HepG2 (cell line): ENCODE results near the gene TCF25. TPM values are rescaled to one million over a fixed set of nuclear protein-coding genes. Genes with fewer than 3 reads are reported as not detected.
A peak's percentile ranks its signal among the peaks of the same experiment; 100 is the strongest.

Source experiments
- ATAC-seq: fragments of 200-7000 bp; cut with Tn5 transposase; 3 replicates; pipeline ENCODE4 v1.9.1; 2020; ENCODE audit warnings: mild to moderate bottlenecking, moderate library complexity
- BruUV-seq: library from RNA; stranded (reverse); fragments of 400-500 nt; replicated peaks from 2 replicates; lab custom pipeline; 2021; lab: Mats Ljungman, UMichigan
- CTCF ChIA-PET: fragments of 300-600 bp; formaldehyde crosslinking; extraction: SDS; loops from one replicate; lab custom pipeline; 2021; ENCODE audit warnings: low total read pairs, inconsistent platforms, low intra/inter-chr PET ratio; lab: Yijun Ruan, JAX
- POLR2A ChIA-PET: fragments of 350-600 bp; sonication (Branson Sonifier 250); formaldehyde crosslinking; loops from one replicate; lab custom pipeline; 2020; ENCODE audit warnings: antibody characterized with exemption, inconsistent platforms; lab: Yijun Ruan, JAX
- DNase-seq: peaks from one replicate; pipeline ENCODE4 v3.0.0-alpha.2; 2015; ENCODE audit warnings: low spot score
- FAIRE-seq: peaks from 3 replicates; lab custom pipeline; 2011; peaks lifted over from hg19 to GRCh38; lab: Jason Lieb, UNC
- H2AFZ ChIP-seq: one replicate; pipeline ENCODE4 v1.6.1; 2011; ENCODE audit warnings: low read length, inconsistent platforms
- H3K27ac ChIP-seq: fragments of 300-600 bp; 3 replicates; pipeline ENCODE4 v1.8.0; 2011; ENCODE audit warnings: mixed run types, mild to moderate bottlenecking, mixed read lengths, low read length, inconsistent platforms; ENCODE audit not compliant: insufficient read depth; ENCODE audit errors: extremely low read length
- H3K27me3 ChIP-seq, 2 experiments: fragments of 200-600 bp in 1 of 2; 2 replicates in 1 of 2; 3 replicates in 1 of 2; pipeline versions ENCODE4 v1.6.0 to v1.8.0; 2011; ENCODE audit warnings: low read length in 2 of 2, mild to moderate bottlenecking in 2 of 2, moderate library complexity in 2 of 2, inconsistent platforms in 1 of 2; ENCODE audit not compliant: insufficient read depth in 2 of 2, control insufficient read depth in 1 of 2
- H3K36me3 ChIP-seq, 2 experiments: fragments of 200-600 bp in 1 of 2; replicated peaks in 1 of 2; 2 replicates in 1 of 2; 3 replicates in 1 of 2; pipeline versions ENCODE4 v1.5.1 to v1.8.0; 2011; ENCODE audit warnings: low read length in 2 of 2, inconsistent platforms in 1 of 2; ENCODE audit not compliant: insufficient read depth in 2 of 2, control insufficient read depth in 1 of 2
- H3K4me1 ChIP-seq: 2 replicates; pipeline ENCODE4 v1.5.1; 2012; ENCODE audit warnings: low read length, inconsistent platforms; ENCODE audit not compliant: insufficient read depth
- H3K4me2 ChIP-seq: 2 replicates; pipeline ENCODE4 v1.6.0; 2011; ENCODE audit warnings: low read depth, low read length, inconsistent platforms
- H3K4me3 ChIP-seq, 3 experiments: fragments of 200-600 bp in 1 of 3; sonication (generic), shearing (Covaris generic) in 1 of 3; replicated peaks in 1 of 3; 2 replicates each; pipeline ENCODE4 v1.5.1; 2011 to 2016; ENCODE audit warnings: low read length in 3 of 3, inconsistent platforms in 2 of 3, low read depth in 2 of 3, mild to moderate bottlenecking in 2 of 3, control low read depth in 1 of 3, mixed read lengths in 1 of 3; ENCODE audit not compliant: insufficient read depth in 1 of 3
- H3K79me2 ChIP-seq: one replicate; pipeline ENCODE4 v1.6.1; 2011; ENCODE audit warnings: low read length, inconsistent platforms; ENCODE audit not compliant: insufficient read depth
- H3K9ac ChIP-seq: 2 replicates; pipeline ENCODE4 v1.6.0; 2011; ENCODE audit warnings: mild to moderate bottlenecking, low read depth, low read length, inconsistent platforms; ENCODE audit not compliant: insufficient read depth
- H3K9me3 ChIP-seq: 2 replicates; pipeline ENCODE4 v1.5.1; 2012; ENCODE audit warnings: mild to moderate bottlenecking, low read length
- H4K20me1 ChIP-seq: 2 replicates; pipeline ENCODE4 v1.6.0; 2011; ENCODE audit warnings: inconsistent platforms, mild to moderate bottlenecking, low read length, moderate library complexity; ENCODE audit not compliant: insufficient read depth
- AGO2 ChIP-seq: fragments of 200-400 bp; formaldehyde crosslinking; optimal IDR thresholded peaks from 2 replicates; pipeline ENCODE3; 2017; ENCODE audit warnings: mild to moderate bottlenecking, low read depth, low read length, moderate library complexity
- HDAC1 ChIP-seq: sonication (generic); formaldehyde crosslinking; IDR thresholded peaks from 2 replicates; pipeline ENCODE4 v1.5.1; 2020; ENCODE audit warnings: mild to moderate bottlenecking, missing genetic modification reagents
- KDM5B ChIP-seq: sonication (generic); formaldehyde crosslinking; IDR thresholded peaks from 2 replicates; pipeline ENCODE4 v1.4.0; 2020; ENCODE audit warnings: missing genetic modification reagents, mild to moderate bottlenecking, borderline replicate concordance
- MED1 ChIP-seq: sonication (generic); formaldehyde crosslinking; IDR thresholded peaks from 2 replicates; pipeline ENCODE4 v1.4.0; 2020; ENCODE audit warnings: missing genetic modification reagents
- SNAPC2 ChIP-seq: sonication (generic); formaldehyde crosslinking; IDR thresholded peaks from 2 replicates; pipeline ENCODE4 v1.8.1; 2022; ENCODE audit warnings: mild to moderate bottlenecking, missing genetic modification reagents
- ZMAT3 ChIP-seq: sonication (generic); formaldehyde crosslinking; conservative IDR thresholded peaks from 2 replicates; pipeline ENCODE4 v1.7.0; 2021; ENCODE audit warnings: missing genetic modification reagents
- ZNF251 ChIP-seq: sonication (generic); formaldehyde crosslinking; IDR thresholded peaks from 2 replicates; pipeline ENCODE4 v1.9.0; 2021; ENCODE audit warnings: mild to moderate bottlenecking, missing genetic modification reagents
- ZNF335 ChIP-seq: sonication (generic); formaldehyde crosslinking; IDR thresholded peaks from 2 replicates; pipeline ENCODE4 v1.4.0; 2020; ENCODE audit warnings: missing genetic modification reagents
- ZNF674 ChIP-seq: sonication (generic); formaldehyde crosslinking; IDR thresholded peaks from 2 replicates; pipeline ENCODE4 v1.5.0; 2020; ENCODE audit warnings: low read depth, mild to moderate bottlenecking, missing genetic modification reagents
- WGBS: methylation state at CpG from one replicate; pipeline ENCODE4 v1.1.6; 2017; ENCODE audit warnings: low lambda C conversion rate; 5-methylcytosine and 5-hydroxymethylcytosine counted together
- in situ Hi-C: cut with HindIII; loops from 2 replicates; pipeline ENCODE4 v1.10.0; 2017; ENCODE audit warnings: low pct_unique_long_range_greater_than_20kb; ENCODE audit not compliant: extremely low pct_ligation_motif_present
- intact Hi-C: fragments of 100-400 bp; cut with micrococcal nuclease; formaldehyde crosslinking; loops from one replicate; pipeline ENCODE4 v1.10.0; 2022; ENCODE audit not compliant: unreplicated experiment
- polyA plus RNA-seq, 8 experiments: library from polyadenylated mRNA; depleted of rRNA in 3 of 8; stranded (reverse) in 7 of 8; unstranded in 1 of 8; fragments of >200 nt; fragmentation: Illumina TruSeq in 4 of 8; extraction: Trizol in 4 of 8; gene quantifications; 2 replicates each; pipeline versions ENCODE4 v1.2.1 to v1.2.3, GENCODE V29; 2011 to 2016; ENCODE audit warnings: low read depth in 4 of 8, missing spikeins in 1 of 8, mixed read lengths in 1 of 8; ENCODE audit not compliant: insufficient read depth in 1 of 8
- total RNA-seq, 5 experiments: library from RNA; depleted of rRNA; stranded (reverse); fragments of >200 nt; fragmentation: Illumina TruSeq; extraction: Trizol; gene quantifications; 2 replicates each; pipeline ENCODE4 v1.2.3, GENCODE V29; 2016; ENCODE audit warnings: low read depth in 1 of 5
- TF ChIP-seq, protein P1 (sequence below): IDR thresholded peaks from 2 replicates; pipeline ENCODE4 v1.6.1; 2016; ENCODE audit warnings: low read depth
- TF ChIP-seq, protein P2 (sequence below): sonication (generic); formaldehyde crosslinking; IDR thresholded peaks from 2 replicates; pipeline ENCODE4 v1.4.0; 2020; ENCODE audit warnings: low read depth, mild to moderate bottlenecking, missing genetic modification reagents
- TF ChIP-seq, protein P3 (sequence below): sonication (generic); formaldehyde crosslinking; conservative IDR thresholded peaks from 2 replicates; pipeline ENCODE4 v1.8.1; 2023; ENCODE audit warnings: missing genetic modification reagents
- TF ChIP-seq, protein P4 (sequence below): sonication (generic); formaldehyde crosslinking; IDR thresholded peaks from 2 replicates; pipeline ENCODE4 v1.4.0; 2020; ENCODE audit warnings: mild to moderate bottlenecking, missing genetic modification reagents

Gene TCF25
- total and polyA plus RNA-seq, 2 of the 13 experiments (the other 11 are each of a cell fraction or from before 2014, with no cell fraction given), result 138 to 206 TPM

DNA sequence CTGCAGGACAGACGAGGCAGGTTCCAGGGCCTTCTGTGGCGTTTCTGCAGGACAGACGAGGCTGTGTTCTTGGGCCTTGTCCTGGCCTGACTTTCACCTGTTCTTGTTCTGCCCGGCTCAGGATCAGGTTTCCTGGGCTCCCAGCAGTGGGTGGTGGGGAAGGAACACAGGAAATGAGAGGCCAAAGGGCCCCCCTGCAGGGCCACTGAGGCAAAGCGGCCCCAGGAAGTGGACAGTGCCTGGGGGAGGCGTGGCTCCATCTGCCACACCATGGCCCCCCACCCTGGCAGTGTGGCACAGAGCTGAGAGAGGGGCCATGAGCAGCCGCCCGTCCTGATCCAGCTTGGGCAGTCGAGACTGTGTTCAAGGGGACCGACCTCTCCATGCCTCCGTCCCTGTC, 24.4 kb upstream of the TCF25 start:
- POLR2A ChIA-PET, result interaction anchor here (0.9 kb wide), 1 partner anchor 24 kb away, joined by 3 read pairs; the partner anchor contains the start of gene TCF25
- TF ChIP-seq, protein P1, sequence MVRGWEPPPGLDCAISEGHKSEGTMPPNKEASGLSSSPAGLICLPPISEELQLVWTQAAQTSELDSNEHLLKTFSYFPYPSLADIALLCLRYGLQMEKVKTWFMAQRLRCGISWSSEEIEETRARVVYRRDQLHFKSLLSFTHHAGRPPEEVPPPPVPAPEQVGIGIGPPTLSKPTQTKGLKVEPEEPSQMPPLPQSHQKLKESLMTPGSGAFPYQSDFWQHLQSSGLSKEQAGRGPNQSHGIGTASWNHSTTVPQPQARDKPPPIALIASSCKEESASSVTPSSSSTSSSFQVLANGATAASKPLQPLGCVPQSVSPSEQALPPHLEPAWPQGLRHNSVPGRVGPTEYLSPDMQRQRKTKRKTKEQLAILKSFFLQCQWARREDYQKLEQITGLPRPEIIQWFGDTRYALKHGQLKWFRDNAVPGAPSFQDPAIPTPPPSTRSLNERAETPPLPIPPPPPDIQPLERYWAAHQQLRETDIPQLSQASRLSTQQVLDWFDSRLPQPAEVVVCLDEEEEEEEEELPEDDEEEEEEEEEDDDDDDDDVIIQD (CRISPR knock-in tag), result no peak
- TF ChIP-seq AGO2, result peak; percentile 29
- BruUV-seq, result no TSS peak
- 0 out of 2 replicates have a peak, but pooled peaks cover 5% of the 10 kb centered on the region for H3K4me1 ChIP-seq
- peaks cover 3 to 14% of the 10 kb centered on the region in 2 experiments; a peak in 3 of 5 replicates for H3K36me3 ChIP-seq
- no peak overlapping the region for H3K4me3 ChIP-seq
- H3K9me3 ChIP-seq, result no peaks in the 10 kb centered on the region
- WGBS, result 89% methylated on average over 6 of the region's 11 CpGs
- ATAC-seq (no peak), DNase-seq (no peak), FAIRE-seq (no peak)
- in situ Hi-C loops, result no loop called here
- H3K9ac ChIP-seq, result no peak overlapping the region
- H3K27me3 ChIP-seq, result no peaks in the 10 kb centered on the region
- H3K4me2 ChIP-seq, result no peak overlapping the region
- intact Hi-C loops, result no loop called here
- CTCF ChIA-PET, result no interaction called here
- H3K27ac ChIP-seq, result no peak overlapping the region
- H2AFZ ChIP-seq, result no peak overlapping the region
- H4K20me1 ChIP-seq, result no peaks in the 10 kb centered on the region; the same call in 1 of the 2 replicates
- no peaks in the 10 kb centered on the region for H3K79me2 ChIP-seq

DNA sequence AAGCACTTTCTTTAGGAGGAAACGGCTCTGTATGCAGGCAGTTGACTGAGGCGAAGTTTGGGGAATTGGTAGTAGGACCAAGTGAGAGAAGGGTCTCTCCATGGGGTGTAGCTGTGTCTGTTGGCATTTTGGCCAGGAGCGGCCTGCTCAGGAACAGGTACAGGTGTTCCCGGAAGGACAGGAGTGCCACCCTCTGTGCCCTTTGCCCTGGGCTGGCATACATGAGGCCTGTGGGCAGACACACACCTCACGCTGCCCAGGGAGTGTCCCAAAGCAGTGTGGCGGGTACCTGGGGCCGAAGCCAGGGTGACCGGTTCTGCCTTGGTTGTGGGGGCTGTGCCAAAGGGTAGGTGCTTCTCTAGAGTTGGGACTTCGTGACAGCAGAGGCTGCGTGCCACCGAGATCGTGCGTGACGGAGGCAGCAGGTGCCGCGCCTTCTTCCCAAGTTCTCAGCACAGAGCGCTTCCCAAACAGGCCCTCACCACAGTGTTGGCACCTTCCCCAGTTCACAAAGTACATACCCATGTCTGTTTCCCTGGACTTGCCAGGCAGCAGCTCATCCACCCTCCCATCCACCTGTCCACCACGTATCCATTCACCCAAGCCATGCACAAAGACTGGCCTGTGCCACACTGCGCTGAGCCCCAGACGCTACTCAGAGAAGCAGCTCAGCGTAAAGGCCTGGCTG, 19.9 kb upstream of the TCF25 start:
- H3K9ac ChIP-seq, result no peak overlapping the region
- BruUV-seq, result no TSS peak
- WGBS, result 91% methylated on average over 18 of the region's 21 CpGs
- TF ChIP-seq HDAC1 (CRISPR knock-in tag) (no peak), ZNF335 (CRISPR knock-in tag) (no peak), KDM5B (CRISPR knock-in tag) (0 out of 2 replicates have a peak, but pooled peaks have one; percentile 27), ZNF251 (no peak), SNAPC2 (no peak), ZNF674 (CRISPR knock-in tag) (0 out of 2 replicates have a peak, but pooled peaks have one; percentile 22), ZMAT3 (CRISPR knock-in tag) (no peak), MED1 (no peak)
- TF ChIP-seq, protein P2, sequence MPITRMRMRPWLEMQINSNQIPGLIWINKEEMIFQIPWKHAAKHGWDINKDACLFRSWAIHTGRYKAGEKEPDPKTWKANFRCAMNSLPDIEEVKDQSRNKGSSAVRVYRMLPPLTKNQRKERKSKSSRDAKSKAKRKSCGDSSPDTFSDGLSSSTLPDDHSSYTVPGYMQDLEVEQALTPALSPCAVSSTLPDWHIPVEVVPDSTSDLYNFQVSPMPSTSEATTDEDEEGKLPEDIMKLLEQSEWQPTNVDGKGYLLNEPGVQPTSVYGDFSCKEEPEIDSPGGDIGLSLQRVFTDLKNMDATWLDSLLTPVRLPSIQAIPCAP, result no peak
- TF ChIP-seq, protein P3, sequence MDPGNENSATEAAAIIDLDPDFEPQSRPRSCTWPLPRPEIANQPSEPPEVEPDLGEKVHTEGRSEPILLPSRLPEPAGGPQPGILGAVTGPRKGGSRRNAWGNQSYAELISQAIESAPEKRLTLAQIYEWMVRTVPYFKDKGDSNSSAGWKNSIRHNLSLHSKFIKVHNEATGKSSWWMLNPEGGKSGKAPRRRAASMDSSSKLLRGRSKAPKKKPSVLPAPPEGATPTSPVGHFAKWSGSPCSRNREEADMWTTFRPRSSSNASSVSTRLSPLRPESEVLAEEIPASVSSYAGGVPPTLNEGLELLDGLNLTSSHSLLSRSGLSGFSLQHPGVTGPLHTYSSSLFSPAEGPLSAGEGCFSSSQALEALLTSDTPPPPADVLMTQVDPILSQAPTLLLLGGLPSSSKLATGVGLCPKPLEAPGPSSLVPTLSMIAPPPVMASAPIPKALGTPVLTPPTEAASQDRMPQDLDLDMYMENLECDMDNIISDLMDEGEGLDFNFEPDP (CRISPR knock-in tag), result no peak
- TF ChIP-seq, protein P4, sequence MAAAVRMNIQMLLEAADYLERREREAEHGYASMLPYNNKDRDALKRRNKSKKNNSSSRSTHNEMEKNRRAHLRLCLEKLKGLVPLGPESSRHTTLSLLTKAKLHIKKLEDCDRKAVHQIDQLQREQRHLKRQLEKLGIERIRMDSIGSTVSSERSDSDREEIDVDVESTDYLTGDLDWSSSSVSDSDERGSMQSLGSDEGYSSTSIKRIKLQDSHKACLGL (CRISPR knock-in tag), result 0 out of 2 replicates have a peak, but pooled peaks have one; percentile 35

More for the DNA sequence above, 19.9 kb upstream of the TCF25 start:
- Histone ChIP-seq H2AFZ (no peak overlapping the region), H3K9me3 (no peaks in the 10 kb centered on the region), H3K4me3 (no peak overlapping the region), H4K20me1 (no peaks in the 10 kb centered on the region; the same call in 1 of the 2 replicates), H3K27me3 (no peaks in the 10 kb centered on the region), H3K27ac (no peak overlapping the region), H3K4me2 (no peak overlapping the region), H3K4me1 (no peaks in the 10 kb centered on the region), H3K79me2 (no peaks in the 10 kb centered on the region), H3K36me3 (peaks cover 23 to 31% of the 10 kb centered on the region in 2 experiments; a peak in 4 of 5 replicates)
- ChIA-PET POLR2A (interaction anchor here (1.6 kb wide), 1 partner anchor 37 kb away, joined by 6 read pairs; the partner anchor contains the start of gene FANCA), CTCF (no interaction called here)
- in situ Hi-C loops, result no loop called here
- ATAC-seq, result peak; percentile 11; the same call in 2 of the 3 replicates
- no peak for DNase-seq
- no peak for FAIRE-seq
- intact Hi-C loops, result no loop called here
